ENCODE results near the gene DAND5.

DNA sequence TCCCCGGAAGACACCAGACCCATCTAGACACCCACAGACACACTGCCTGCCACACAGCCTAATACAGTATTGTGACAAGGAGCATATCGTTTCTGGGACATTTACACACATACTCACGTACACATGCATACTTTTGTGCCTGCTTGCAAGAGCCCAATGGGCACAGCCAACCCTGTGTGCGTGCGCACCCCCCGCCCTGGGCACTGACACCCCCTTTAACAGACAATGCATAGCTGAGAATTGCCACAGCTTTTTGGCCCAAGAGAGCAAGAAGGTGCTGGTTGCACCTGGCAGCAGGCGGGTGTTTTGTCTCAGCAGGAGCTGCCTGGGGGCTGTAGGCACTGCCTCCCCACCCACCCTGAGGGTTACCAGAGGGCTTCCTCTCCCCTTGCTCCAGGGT lies 24.2 kb downstream of the DAND5 start:
- TF ChIP-seq CTCF (IDR thresholded peaks at IDR 0.05) (no peak), POLR2A (IDR thresholded peaks at IDR 0.05) (no peak)

Measured in ovary (tissue), 3 donors.